ENCODE data around the gene FIBP. TPM values are rescaled to one million over a fixed set of nuclear protein-coding genes. Genes with fewer than 3 reads are reported as not detected.
A peak's percentile ranks its signal among the peaks of the same experiment; 100 is the strongest.

Gene FIBP
- total and polyA plus RNA-seq, 2 of the 4 experiments (the other 2 are of a cell fraction): 141 to 182 TPM

- Histone ChIP-seq H4K91ac (ENCODE audit: insufficient read depth, low read depth, low read length) (peak overlapping the region; percentile 17), H2BK15ac (ENCODE audit: low read depth, low read length) (no peak overlapping the region), H3K9me3 (ENCODE audit: control insufficient read depth, insufficient read depth, low read length) (no peaks in the 10 kb centered on the region), H3K79me1 (ENCODE audit: low read depth in 1 of 2, low read length in 2 of 2) (peaks cover 10 to 30% of the 10 kb centered on the region in 2 experiments), H3K9me1 (ENCODE audit: insufficient read depth, low read length) (peaks cover 9% of the 10 kb centered on the region; the same call in 1 of the 2 replicates), H2AFZ (replicated peaks; ENCODE audit: low read length, poor library complexity) (peak overlapping the region; percentile 59), H4K20me1 (ENCODE audit: insufficient read depth, low read length) (peaks cover 76% of the 10 kb centered on the region), H3K4me1 (ENCODE audit: control insufficient read depth, insufficient read depth, low read length) (peaks cover 38% of the 10 kb centered on the region), H3K9ac (ENCODE audit: low read depth, low read length) (peak overlapping the region; percentile 54; the same call in 1 of the 2 replicates), H3K27ac (ENCODE audit: insufficient read depth, low read length) (peak overlapping the region; percentile 86), H3K4me2 (ENCODE audit: low read depth, low read length) (peak overlapping the region; percentile 90), H3K27me3 (ENCODE audit: control insufficient read depth, insufficient read depth, low read length) (no peaks in the 10 kb centered on the region), H2BK5ac (ENCODE audit: low read depth, low read length, poor library complexity, severe bottlenecking) (peak overlapping the region; percentile 98), H2AK5ac (ENCODE audit: low read depth, low read length) (peak overlapping the region; percentile 16), H3K23ac (ENCODE audit: low read depth, low read length) (peak overlapping the region; percentile 99), H3K36me3 (ENCODE audit: control insufficient read depth, insufficient read depth, low read length) (peaks cover 40% of the 10 kb centered on the region), H3K4ac (ENCODE audit: low read depth, low read length) (peak overlapping the region; percentile 93), H3K56ac (ENCODE audit: extremely low read depth, insufficient read depth, low read length) (peak overlapping the region; percentile 62; the same call in 1 of the 2 replicates), H3K4me3 (ENCODE audit: insufficient read depth, low read depth, low read length) (peak overlapping the region; percentile 98; the same call in 1 of the 2 replicates), H2BK120ac (ENCODE audit: low read depth, low read length) (peak overlapping the region; percentile 58), H4K5ac (ENCODE audit: low read depth, low read length) (peak overlapping the region; percentile 14), H3K18ac (ENCODE audit: low read depth, low read length) (peak overlapping the region; percentile 8; the same call in 1 of the 2 replicates), H2AK9ac (replicated peaks; ENCODE audit: low read depth, low read length, poor library complexity) (peak overlapping the region; percentile 92), H4K8ac (ENCODE audit: low read depth in 2 of 2, low read length in 2 of 2) (peak overlapping the region; percentile 84 to 93; a peak in 3 of 4 replicates), H3K14ac (replicated peaks; ENCODE audit: low read depth, low read length) (peak overlapping the region; percentile 97), H2BK20ac (ENCODE audit: low read depth, low read length) (peak overlapping the region; percentile 12; the same call in 1 of the 2 replicates)
- in situ Hi-C loops (cut with MboI; ENCODE audit: low sequenced_read_pairs) (no loop called here), dilution Hi-C loops (cut with HindIII; ENCODE audit: low sequenced_read_pairs, unreplicated experiment) (no loop called here), intact Hi-C loops (cut with micrococcal nuclease) (no loop called here)
- ATAC-seq (ENCODE audit: low read depth): no peak
- DNase-seq: no peak
- CTCF ChIA-PET: no interaction called here
- WGBS, 2 experiments (ENCODE audit: extremely low coverage in 2 of 2, insufficient read length in 1 of 2): no CpG with 5 or more reads among the region's 4 CpGs
- POLR2A ChIA-PET (ENCODE audit: unreplicated experiment): interaction anchor here (0.6 kb wide), 4 partner anchors 9 to 290 kb away, joined by 3 to 10 read pairs (median 4); partner anchors contain the start of gene FIBP
- no TSS peak for BruUV-seq (replicated peaks)
- TF ChIP-seq FOS (IDR thresholded peaks at IDR 0.05; ENCODE audit: low read depth, low read length) (no peak), MXI1 (IDR thresholded peaks at IDR 0.05; ENCODE audit: borderline replicate concordance, low read depth, low read length) (no peak), RCOR1 (IDR thresholded peaks at IDR 0.05; ENCODE audit: insufficient replicate concordance, low read length) (no peak), CEBPB (IDR thresholded peaks at IDR 0.05; ENCODE audit: low read depth, low read length) (no peak), RAD21 (IDR thresholded peaks at IDR 0.05; ENCODE audit: low read length) (no peak), RFX5 (IDR thresholded peaks at IDR 0.05; ENCODE audit: low read depth, low read length) (no peak), POLR2A (IDR thresholded peaks at IDR 0.05; ENCODE audit: low read depth, low read length) (no peak; the same call in 1 of the 2 replicates), CHD1 (IDR thresholded peaks at IDR 0.05; ENCODE audit: low read depth, low read length) (no peak), NFE2L2 (IDR thresholded peaks at IDR 0.05; ENCODE audit: low read depth, low read length) (no peak), CTCF (conservative IDR thresholded peaks at IDR 0.05; ENCODE audit: low read depth, low read length) (no peak), USF2 (IDR thresholded peaks at IDR 0.05; ENCODE audit: low read depth, low read length) (no peak), MAZ (IDR thresholded peaks at IDR 0.05; ENCODE audit: borderline replicate concordance, low read depth, low read length) (no peak), BHLHE40 (IDR thresholded peaks at IDR 0.05; ENCODE audit: low read depth, low read length) (no peak), MAFK (IDR thresholded peaks at IDR 0.05; ENCODE audit: low read depth, low read length) (no peak), ELK1 (IDR thresholded peaks at IDR 0.05; ENCODE audit: borderline replicate concordance, low read depth, low read length) (no peak), SMC3 (IDR thresholded peaks at IDR 0.05; ENCODE audit: low read depth, low read length) (no peak)
Measured at GRCh38 chr11:65897020-65897471, 8.8 kb upstream of the FIBP start.
